Kidney epithelial cell (primary cell): ENCODE measurements around the gene S100A9. TPM values are rescaled to one million over a fixed set of nuclear protein-coding genes. Genes with fewer than 3 reads are reported as not detected.

ENCODE experiments used
- DNase-seq: peaks from one replicate; pipeline ENCODE4 v3.0.0-alpha.2; 2010; ENCODE audit warnings: low read depth
- H3K27me3 ChIP-seq: 2 replicates; pipeline ENCODE4 v1.6.0; 2011; ENCODE audit warnings: low read length; ENCODE audit not compliant: control insufficient read depth, insufficient read depth
- H3K36me3 ChIP-seq: 2 replicates; pipeline ENCODE4 v1.5.1; 2011; ENCODE audit warnings: low read length; ENCODE audit not compliant: control insufficient read depth, insufficient read depth
- H3K4me3 ChIP-seq: 2 replicates; pipeline ENCODE4 v1.5.1; 2011; ENCODE audit warnings: low read depth, mild to moderate bottlenecking, control low read depth, low read length
- CTCF ChIP-seq: IDR thresholded peaks from 2 replicates; pipeline ENCODE4 v1.5.1; 2011; ENCODE audit warnings: mild to moderate bottlenecking, moderate library complexity, low read length, control low read depth, inconsistent platforms; ENCODE audit not compliant: insufficient read depth, poor library complexity, severe bottlenecking
- total RNA-seq: library from RNA; depleted of rRNA; stranded (reverse); fragments of >200 nt; gene quantifications from 2 replicates; pipeline ENCODE4 v1.2.3, GENCODE V29; 2015

S100A9 gene
- total RNA-seq, 1 donor from 2014 or later: 35.3 TPM

DNA sequence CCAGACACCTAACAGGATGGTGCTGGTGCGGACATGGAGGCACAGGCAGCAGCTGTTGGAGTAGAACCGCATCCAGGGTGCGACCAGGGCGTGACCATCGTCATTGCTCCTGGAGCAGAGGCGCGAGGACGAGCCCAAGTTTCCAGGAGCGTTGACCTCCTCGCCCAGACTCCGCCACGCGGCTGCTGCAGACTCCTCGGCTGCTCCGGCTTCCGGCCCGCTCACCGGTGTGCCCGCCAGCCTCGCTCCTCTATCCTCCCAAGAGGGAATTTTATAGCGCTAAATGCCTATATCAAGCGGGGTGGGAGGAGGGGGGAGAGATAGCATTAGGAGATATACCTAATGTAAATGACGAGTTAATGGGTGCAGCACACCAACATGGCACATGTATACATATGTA is 23.1 kb downstream of the S100A9 start:
- Histone ChIP-seq H3K36me3 (no peaks in the 10 kb centered on the region), H3K4me3 (no peak overlapping the region), H3K27me3 (no peaks in the 10 kb centered on the region)
- TF ChIP-seq CTCF: no peak
- no peak for DNase-seq

GRCh38 chr1:153384958-153385580 is 27.4 kb downstream of the S100A9 start:
- no peak for DNase-seq
- no peak overlapping the region for H3K4me3 ChIP-seq
- no peaks in the 10 kb centered on the region for H3K36me3 ChIP-seq
- TF ChIP-seq CTCF: no peak
- no peaks in the 10 kb centered on the region for H3K27me3 ChIP-seq

- DNase-seq: no peak
- no peak overlapping the region for H3K4me3 ChIP-seq
- no peak for TF ChIP-seq CTCF
- H3K36me3 ChIP-seq: no peaks in the 10 kb centered on the region
- H3K27me3 ChIP-seq: no peaks in the 10 kb centered on the region
These were observed 28.8 kb downstream of the S100A9 start for GRCh38 chr1:153386500-153386901.

- no peak for DNase-seq
- TF ChIP-seq CTCF: no peak
- no peak overlapping the region for H3K4me3 ChIP-seq
- H3K27me3 ChIP-seq: no peaks in the 10 kb centered on the region
- H3K36me3 ChIP-seq: no peaks in the 10 kb centered on the region
These were observed 29.3 kb downstream of the S100A9 start for GRCh38 chr1:153387001-153387400.

GRCh38 chr1:153387785-153388184 is 30.1 kb downstream of the S100A9 start:
- TF ChIP-seq CTCF: no peak
- DNase-seq: no peak
- H3K36me3 ChIP-seq: no peaks in the 10 kb centered on the region
- H3K27me3 ChIP-seq: no peaks in the 10 kb centered on the region
- no peak overlapping the region for H3K4me3 ChIP-seq

DNA sequence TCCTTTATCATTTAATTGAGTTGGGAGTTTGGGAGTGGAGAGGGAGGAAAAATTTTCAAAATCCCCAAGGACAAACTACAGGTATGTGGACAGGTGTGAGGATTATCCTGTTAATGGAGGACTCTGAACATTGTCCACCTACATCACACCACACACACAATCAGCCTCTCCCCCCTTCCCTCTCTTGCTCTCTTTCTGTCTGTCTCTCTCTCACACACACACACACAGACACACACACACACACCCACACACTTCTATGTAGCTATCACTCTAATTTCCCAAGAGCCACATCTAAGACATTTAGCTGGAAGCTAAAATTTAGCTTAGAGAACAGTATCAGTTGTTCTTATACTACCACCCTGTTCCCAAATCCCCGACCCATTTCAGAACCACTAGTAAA is 31.7 kb downstream of the S100A9 start:
- Histone ChIP-seq H3K27me3 (no peaks in the 10 kb centered on the region), H3K4me3 (no peak overlapping the region), H3K36me3 (no peaks in the 10 kb centered on the region)
- TF ChIP-seq CTCF: no peak
- no peak for DNase-seq
